Effector memory CD8-positive, alpha-beta T cell (primary cell): ENCODE results near the gene HRC.
"Not testable (repeated sequence)": the region's sequence is repeated elsewhere in the genome, so short reads cannot be mapped to it uniquely, and the experiment has no call there.

ENCODE experiments used
- ATAC-seq: fragments of 150-1000 bp; cut with Tn5 transposase; replicated peaks from 2 replicates; pipeline ENCODE4 v1.10.0; 2021; ENCODE audit warnings: mild to moderate bottlenecking, moderate library complexity
- DNase-seq, 3 experiments: peaks; one replicate each; pipeline ENCODE4 v3.0.0; 2021
- H3K27ac Mint-ChIP-seq, 2 donors: one replicate each; pipeline ENCODE4 v1.8.0; 2022; ENCODE audit warnings: mild to moderate bottlenecking in 2 of 2, mixed read lengths in 2 of 2, moderate library complexity in 2 of 2
- H3K27me3 Mint-ChIP-seq, 2 donors: one replicate each; pipeline ENCODE4 v1.8.0; 2022; ENCODE audit warnings: mixed read lengths in 2 of 2
- H3K36me3 Mint-ChIP-seq: one replicate; pipeline ENCODE4 v1.8.0; 2022; ENCODE audit warnings: mild to moderate bottlenecking, moderate library complexity, mixed read lengths; ENCODE audit not compliant: insufficient read depth
- H3K4me1 Mint-ChIP-seq, 2 donors: one replicate each; pipeline ENCODE4 v1.8.0; 2022; ENCODE audit warnings: low read depth in 2 of 2, mixed read lengths in 2 of 2
- H3K4me3 Mint-ChIP-seq, 2 donors: one replicate each; pipeline ENCODE4 v1.8.0; 2022; ENCODE audit warnings: mild to moderate bottlenecking in 2 of 2, mixed read lengths in 2 of 2, moderate library complexity in 2 of 2
- H3K9me3 Mint-ChIP-seq, 2 donors: one replicate each; pipeline ENCODE4 v1.8.0; 2022; ENCODE audit warnings: mixed read lengths in 2 of 2

The HRC gene

GRCh38 chr19:49140951-49141350, 14.2 kb downstream of the HRC start:
- Mint-ChIP-seq H3K4me3 (no peak overlapping the region), H3K27ac (no peak overlapping the region), H3K4me1 (peaks cover 11 to 15% of the 10 kb centered on the region in 2 donors)

GRCh38 chr19:49136771-49137171, 18.4 kb downstream of the HRC start:
- H3K27ac Mint-ChIP-seq = no peak overlapping the region
- no peaks in the 10 kb centered on the region for H3K9me3 Mint-ChIP-seq
- no peak for ATAC-seq
- H3K4me1 Mint-ChIP-seq = peaks cover 5 to 6% of the 10 kb centered on the region in 2 donors
- H3K27me3 Mint-ChIP-seq = peaks cover 0 to 16% of the 10 kb centered on the region in 2 donors
- H3K36me3 Mint-ChIP-seq = peaks cover 6% of the 10 kb centered on the region
- H3K4me3 Mint-ChIP-seq = no peak overlapping the region
- no peak for DNase-seq

More at GRCh38 chr19:49140951-49141350, 14.2 kb downstream of the HRC start:
- DNase-seq (no peak), ATAC-seq (no peak)
- Mint-ChIP-seq H3K27me3 (peaks cover 24 to 27% of the 10 kb centered on the region in 2 donors), H3K36me3 (peaks cover 2% of the 10 kb centered on the region), H3K9me3 (no peaks in the 10 kb centered on the region)

- Mint-ChIP-seq H3K27ac (no peak overlapping the region), H3K27me3 (peaks cover 0 to 15% of the 10 kb centered on the region in 2 donors), H3K4me1 (peaks cover 5 to 6% of the 10 kb centered on the region in 2 donors), H3K36me3 (peaks cover 6% of the 10 kb centered on the region), H3K9me3 (no peaks in the 10 kb centered on the region), H3K4me3 (no peak overlapping the region)
- ATAC-seq (no peak), DNase-seq (no peak)
Observed at GRCh38 chr19:49135686-49136085, 19.5 kb downstream of the HRC start.

GRCh38 chr19:49133621-49134454, 21.4 kb downstream of the HRC start:
- Mint-ChIP-seq H3K27me3 (peaks cover 0 to 15% of the 10 kb centered on the region in 2 donors), H3K27ac (peak overlapping the region in 1 of 2 donors; percentile 15), H3K36me3 (peaks cover 6% of the 10 kb centered on the region), H3K9me3 (no peaks in the 10 kb centered on the region), H3K4me1 (peaks cover 7 to 12% of the 10 kb centered on the region in 2 donors), H3K4me3 (peak overlapping the region; percentile 67 to 75)
- DNase-seq (peak in 2 of 3 experiments; percentile 38 to 42), ATAC-seq (peak; percentile 71)

GRCh38 chr19:49132974-49133609, 22.1 kb downstream of the HRC start:
- Mint-ChIP-seq H3K9me3 (no peaks in the 10 kb centered on the region), H3K27ac (no peak overlapping the region)

GRCh38 chr19:49130325-49130724, 24.9 kb downstream of the HRC start:
- Mint-ChIP-seq H3K4me1 (peaks cover 15 to 20% of the 10 kb centered on the region in 2 donors), H3K27me3 (peaks cover 0 to 15% of the 10 kb centered on the region in 2 donors)
- DNase-seq = no peak

More at GRCh38 chr19:49132974-49133609, 22.1 kb downstream of the HRC start:
- peak in 2 of 3 experiments; percentile 31 to 50 for DNase-seq
- H3K4me3 Mint-ChIP-seq = peak overlapping the region; percentile 67 to 75
- ATAC-seq = peak; percentile 56
- H3K36me3 Mint-ChIP-seq = peaks cover 6% of the 10 kb centered on the region
- H3K27me3 Mint-ChIP-seq = peaks cover 0 to 15% of the 10 kb centered on the region in 2 donors
- peaks cover 13 to 19% of the 10 kb centered on the region in 2 donors for H3K4me1 Mint-ChIP-seq

GRCh38 chr19:49129238-49129583, 26.0 kb downstream of the HRC start:
- Mint-ChIP-seq H3K4me1 (peaks cover 15 to 20% of the 10 kb centered on the region in 2 donors), H3K36me3 (peaks cover 9% of the 10 kb centered on the region), H3K4me3 (peak overlapping the region in 1 of 2 donors; percentile 82), H3K27ac (no peak overlapping the region), H3K9me3 (no peaks in the 10 kb centered on the region), H3K27me3 (peaks cover 0 to 10% of the 10 kb centered on the region in 2 donors)
- no peak for ATAC-seq
- DNase-seq = no peak

More at GRCh38 chr19:49130325-49130724, 24.9 kb downstream of the HRC start:
- no peak overlapping the region for H3K27ac Mint-ChIP-seq
- peaks cover 9% of the 10 kb centered on the region for H3K36me3 Mint-ChIP-seq
- ATAC-seq = no peak
- H3K4me3 Mint-ChIP-seq = no peak overlapping the region
- no peaks in the 10 kb centered on the region for H3K9me3 Mint-ChIP-seq

GRCh38 chr19:49128545-49129237, 26.5 kb downstream of the HRC start:
- peak overlapping the region; percentile 77 to 82 for H3K4me3 Mint-ChIP-seq
- H3K4me1 Mint-ChIP-seq = peaks cover 14 to 19% of the 10 kb centered on the region in 2 donors
- DNase-seq (no peak), ATAC-seq (no peak)
- H3K27ac Mint-ChIP-seq = peak overlapping the region; percentile 78 to 80
- H3K36me3 Mint-ChIP-seq = peaks cover 9% of the 10 kb centered on the region
- H3K9me3 Mint-ChIP-seq = no peaks in the 10 kb centered on the region
- peaks cover 0 to 5% of the 10 kb centered on the region in 2 donors for H3K27me3 Mint-ChIP-seq

- Mint-ChIP-seq H3K4me3 (peak overlapping the region; percentile 77 to 82), H3K27ac (peak overlapping the region; percentile 78 to 80), H3K27me3 (no peaks in the 10 kb centered on the region), H3K36me3 (peaks cover 9% of the 10 kb centered on the region), H3K4me1 (peaks cover 12 to 15% of the 10 kb centered on the region in 2 donors), H3K9me3 (no peaks in the 10 kb centered on the region)
- DNase-seq (peak; percentile 92 to 95 (median 93)), ATAC-seq (peak; percentile 89)
Observed at GRCh38 chr19:49127674-49128544, 27.3 kb downstream of the HRC start.

- Mint-ChIP-seq H3K4me1 (peaks cover 10 to 15% of the 10 kb centered on the region in 2 donors), H3K4me3 (peak overlapping the region; percentile 48 to 56)
- not testable (repeated sequence) for ATAC-seq, H3K27me3 Mint-ChIP-seq, DNase-seq, H3K9me3 Mint-ChIP-seq, H3K27ac Mint-ChIP-seq, H3K36me3 Mint-ChIP-seq
Observed at GRCh38 chr19:49127225-49127624, 28.0 kb downstream of the HRC start.

- Mint-ChIP-seq H3K4me1 (peaks cover 10 to 15% of the 10 kb centered on the region in 2 donors), H3K36me3 (peaks cover 6% of the 10 kb centered on the region), H3K4me3 (peak overlapping the region in 1 of 2 donors; percentile 48), H3K27ac (no peak overlapping the region), H3K27me3 (no peaks in the 10 kb centered on the region), H3K9me3 (no peaks in the 10 kb centered on the region)
- DNase-seq (no peak), ATAC-seq (no peak)
Observed at GRCh38 chr19:49126575-49126974, 28.6 kb downstream of the HRC start.

GRCh38 chr19:49125025-49125731, 30.0 kb downstream of the HRC start:
- Mint-ChIP-seq H3K27ac (no peak overlapping the region), H3K36me3 (peaks cover 6% of the 10 kb centered on the region), H3K4me3 (no peak overlapping the region), H3K27me3 (no peaks in the 10 kb centered on the region), H3K4me1 (peaks cover 18 to 22% of the 10 kb centered on the region in 2 donors), H3K9me3 (no peaks in the 10 kb centered on the region)
- no peak for ATAC-seq
- DNase-seq = no peak
